ENCODE results near the gene CEP41.

Gene CEP41

DNA sequence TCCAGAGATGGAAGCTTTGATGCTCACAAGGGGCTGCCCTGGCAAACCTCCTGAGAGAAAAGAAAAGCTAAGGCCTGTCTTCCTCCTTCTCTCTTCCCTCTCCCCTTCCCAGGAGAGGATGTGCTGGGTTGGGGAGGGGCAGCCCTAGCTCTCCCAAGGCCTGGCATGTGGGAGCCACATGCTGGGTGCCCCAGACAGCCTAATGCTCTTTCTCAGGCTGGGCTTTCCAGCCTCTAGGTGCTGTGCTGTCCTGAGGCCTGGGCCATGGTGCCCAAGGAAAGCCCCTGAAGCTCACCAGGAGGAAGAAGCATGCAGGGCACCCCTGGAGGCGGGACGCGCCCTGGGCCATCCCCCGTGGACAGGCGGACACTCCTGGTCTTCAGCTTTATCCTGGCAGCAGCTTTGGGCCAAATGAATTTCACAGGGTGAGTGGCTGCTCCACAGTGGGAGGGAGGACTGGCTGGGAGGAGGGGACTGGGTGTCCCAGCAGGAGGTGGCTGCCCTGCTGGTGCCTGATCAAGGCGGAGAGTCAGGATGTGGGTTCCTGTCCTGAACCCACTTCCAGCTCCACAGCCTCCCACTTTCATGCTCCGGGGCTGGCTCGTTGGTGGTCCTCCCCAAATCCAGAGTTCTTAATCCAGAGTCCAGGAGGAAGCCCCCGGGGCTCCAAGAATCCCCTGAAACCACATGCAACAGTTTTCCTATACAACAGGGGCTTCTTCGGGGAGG, 94.5 kb downstream of the CEP41 start:
- no peak for DNase-seq

GRCh38 chr7:130345725-130346124, 95.1 kb downstream of the CEP41 start:
- DNase-seq, result no peak

GRCh38 chr7:130345136-130345535, 95.7 kb downstream of the CEP41 start:
- no peak for DNase-seq

GRCh38 chr7:130344271-130344866, 96.4 kb downstream of the CEP41 start, which contains the start of gene CPA5:
TSS of gene CPA5 (plus strand) at chr7:130344816. CDS start at chr7:130346486, 1,670 bp downstream.
- no peak for DNase-seq
